Activated CD4-positive, alpha-beta T cell treated with anti-CD3 and anti-CD28 coated beads for 4 hours (primary cell): ENCODE results near the gene SPC24.
"Not testable (repeated sequence)": the region's sequence is repeated elsewhere in the genome, so short reads cannot be mapped to it uniquely, and the experiment has no call there.

Experiments used
- DNase-seq, 2 donors: peaks; one replicate each; pipeline ENCODE4 v3.0.0-alpha.2; 2020

The SPC24 gene

GRCh38 chr19:11164296-11164695 lies 8.7 kb upstream of the SPC24 start:
- DNase-seq, result no peak

- DNase-seq, result not testable (repeated sequence)
These were observed 4.8 kb upstream of the SPC24 start for GRCh38 chr19:11160440-11160768.

- no peak for DNase-seq
These were observed 4.2 kb upstream of the SPC24 start for GRCh38 chr19:11159598-11160439.

- DNase-seq, result no peak
These were observed 917 bp downstream of the SPC24 start for GRCh38 chr19:11154683-11155047.

- no peak for DNase-seq
These were observed 3.1 kb downstream of the SPC24 start for GRCh38 chr19:11152318-11153062.

GRCh38 chr19:11151181-11151580 lies 4.4 kb downstream of the SPC24 start:
- no peak for DNase-seq

GRCh38 chr19:11148001-11148400 lies 7.6 kb downstream of the SPC24 start:
- no peak for DNase-seq

- no peak for DNase-seq
These were observed 10.1 kb downstream of the SPC24 start for GRCh38 chr19:11145536-11145924.

GRCh38 chr19:11142528-11143171 lies 12.9 kb downstream of the SPC24 start:
- no peak for DNase-seq

- no peak for DNase-seq
These were observed 13.6 kb downstream of the SPC24 start for GRCh38 chr19:11141937-11142527.

- no peak for DNase-seq
These were observed 14.7 kb downstream of the SPC24 start for GRCh38 chr19:11140896-11141295.

- DNase-seq, result not testable (repeated sequence)
These were observed 15.5 kb downstream of the SPC24 start for GRCh38 chr19:11140023-11140538.

GRCh38 chr19:11138601-11139300 lies 16.8 kb downstream of the SPC24 start:
- DNase-seq, result no peak

GRCh38 chr19:11137542-11138384 lies 17.8 kb downstream of the SPC24 start:
- DNase-seq, result peak; percentile 39 to 51

- DNase-seq, result no peak
These were observed 19.0 kb downstream of the SPC24 start for GRCh38 chr19:11136400-11137101.

GRCh38 chr19:11131471-11131870 lies 24.1 kb downstream of the SPC24 start:
- DNase-seq, result no peak

- DNase-seq, result peak; percentile 59 to 73
These were observed 24.6 kb downstream of the SPC24 start for GRCh38 chr19:11130824-11131455.

- DNase-seq, result no peak
These were observed 27.7 kb downstream of the SPC24 start for GRCh38 chr19:11127905-11128304.

- DNase-seq, result peak; percentile 71 to 80
These were observed 29.4 kb downstream of the SPC24 start for GRCh38 chr19:11125994-11126685.

- not testable (repeated sequence) for DNase-seq
These were observed 31.4 kb downstream of the SPC24 start for GRCh38 chr19:11124157-11124556.
